ENCODE results near the gene TSPEAR. TPM values are rescaled to one million over a fixed set of nuclear protein-coding genes. Genes with fewer than 3 reads are reported as not detected.

The TSPEAR gene
- total RNA-seq, 2 donors from 2014 or later = 0.85 TPM; not detected in 1

- 88% methylated on average over 1 of the region's 1 CpG for WGBS
- no peak for DNase-seq (ENCODE audit: low spot score)
- intact Hi-C loops (cut with DNase I) = no loop called here
- Histone ChIP-seq H3K4me1 (replicated peaks) (no peaks in the 10 kb centered on the region), H3K27me3 (replicated peaks; ENCODE audit: insufficient read depth) (peaks cover 3% of the 10 kb centered on the region), H3K4me3 (no peak overlapping the region), H3K36me3 (no peaks in the 10 kb centered on the region), H3K9me3 (no peaks in the 10 kb centered on the region), H3K27ac (no peak overlapping the region)
- TF ChIP-seq CTCF (IDR thresholded peaks at IDR 0.05) = no peak
- TF ChIP-seq POLR2AphosphoS5 (IDR thresholded peaks at IDR 0.05) = no peak
- no peak for TF ChIP-seq POLR2A (IDR thresholded peaks at IDR 0.05)
Measured at GRCh38 chr21:44542716-44543115, 168.7 kb downstream of the TSPEAR start.

GRCh38 chr21:44540741-44541288 is 170.6 kb downstream of the TSPEAR start:
- no peaks in the 10 kb centered on the region for H3K9me3 ChIP-seq
- H3K4me3 ChIP-seq = no peak overlapping the region
- TF ChIP-seq CTCF (IDR thresholded peaks at IDR 0.05) (no peak), POLR2A (IDR thresholded peaks at IDR 0.05) (no peak), POLR2AphosphoS5 (IDR thresholded peaks at IDR 0.05) (no peak)
- H3K36me3 ChIP-seq = no peaks in the 10 kb centered on the region
- intact Hi-C loops (cut with DNase I) = no loop called here
- H3K27ac ChIP-seq = no peak overlapping the region
- DNase-seq (ENCODE audit: low spot score) = no peak
- H3K4me1 ChIP-seq (replicated peaks) = no peaks in the 10 kb centered on the region
- peaks cover 3% of the 10 kb centered on the region for H3K27me3 ChIP-seq (replicated peaks; ENCODE audit: insufficient read depth)
- WGBS = 84% methylated on average over 11 of the region's 11 CpGs

GRCh38 chr21:44539991-44540666 is 171.2 kb downstream of the TSPEAR start, which contains the start of gene KRTAP10-1:
Gene KRTAP10-1 (minus strand): TSS chr21:44540195. CDS start chr21:44540150, 45 bp downstream.
- Histone ChIP-seq H3K27ac (no peak within 1 kb of the TSS), H3K36me3 (no peaks in the 10 kb centered on the region), H3K4me1 (replicated peaks) (no peaks in the 10 kb centered on the region), H3K9me3 (no peaks in the 10 kb centered on the region), H3K4me3 (no peak within 1 kb of the TSS), H3K27me3 (replicated peaks; ENCODE audit: insufficient read depth) (peaks cover 3% of the 10 kb centered on the region)
- TF ChIP-seq POLR2A (IDR thresholded peaks at IDR 0.05) (no peak), CTCF (IDR thresholded peaks at IDR 0.05) (no peak), POLR2AphosphoS5 (IDR thresholded peaks at IDR 0.05) (no peak)
- intact Hi-C loops (cut with DNase I) = no loop called here
- 53% methylated on average over 21 of the region's 21 CpGs for WGBS
- no peak for DNase-seq (ENCODE audit: low spot score)

- no peaks in the 10 kb centered on the region for H3K4me1 ChIP-seq (replicated peaks)
- H3K4me3 ChIP-seq = no peak overlapping the region
- H3K27ac ChIP-seq = no peak overlapping the region
- peaks cover 3% of the 10 kb centered on the region for H3K27me3 ChIP-seq (replicated peaks; ENCODE audit: insufficient read depth)
- TF ChIP-seq CTCF (IDR thresholded peaks at IDR 0.05) = no peak
- TF ChIP-seq POLR2A (IDR thresholded peaks at IDR 0.05) = no peak
- TF ChIP-seq POLR2AphosphoS5 (IDR thresholded peaks at IDR 0.05) = no peak
- WGBS = 78% methylated on average over 14 of the region's 14 CpGs
- no peaks in the 10 kb centered on the region for H3K9me3 ChIP-seq
- H3K36me3 ChIP-seq = no peaks in the 10 kb centered on the region
- DNase-seq (ENCODE audit: low spot score) = no peak
- intact Hi-C loops (cut with DNase I) = no loop called here
Measured at GRCh38 chr21:44539046-44539445, 172.3 kb downstream of the TSPEAR start.

Data from prostate gland (tissue), 2 donors.